B cell (primary cell): ENCODE data around the gene ATAD3B. TPM values are rescaled to one million over a fixed set of nuclear protein-coding genes. Genes with fewer than 3 reads are reported as not detected.

ENCODE experiments used
- ATAC-seq: fragments of 200-7000 bp; cut with Tn5 transposase; one replicate; pipeline ENCODE4 v1.10.0; 2021; ENCODE audit warnings: low read depth, mild to moderate bottlenecking, moderate number of reproducible peaks, moderate library complexity
- CTCF ChIA-PET: fragments of 350-600 bp; sonication (Branson Sonifier 250); formaldehyde crosslinking; loops from one replicate; lab custom pipeline; 2021; ENCODE audit warnings: antibody characterized with exemption, inconsistent platforms; lab: Charles Lee
- POLR2A ChIA-PET: fragments of 350-600 bp; sonication (Branson Sonifier 250); formaldehyde crosslinking; loops from one replicate; lab custom pipeline; 2021; ENCODE audit warnings: antibody characterized with exemption; lab: Charles Lee
- DNase-seq: peaks from one replicate; pipeline ENCODE4 v3.0.0; 2013
- H2AFZ ChIP-seq: 2 replicates; pipeline ENCODE4 v1.6.1; 2012; ENCODE audit warnings: mild to moderate bottlenecking, low read depth, low read length; ENCODE audit not compliant: insufficient read depth, poor library complexity, severe bottlenecking
- H3K27ac ChIP-seq, 2 donors: 1 replicate in 1 of 2; 2 replicates in 1 of 2; pipeline ENCODE4 v1.5.1; 2012 to 2013; ENCODE audit warnings: low read length in 2 of 2, mild to moderate bottlenecking in 2 of 2, moderate library complexity in 1 of 2
- H3K27me3 ChIP-seq, 4 experiments: fragments of 200-600 bp in 1 of 4; sonication (generic) in 1 of 4; replicated peaks in 1 of 4; 1 replicate in 2 of 4; 2 replicates in 2 of 4; pipeline versions ENCODE4 v1.6.1 to v1.7.0; 2013 to 2016; ENCODE audit warnings: low read length in 3 of 4, mild to moderate bottlenecking in 2 of 4, mixed read lengths in 1 of 4, moderate library complexity in 1 of 4; ENCODE audit not compliant: insufficient read depth in 4 of 4, control insufficient read depth in 3 of 4; ENCODE audit errors: control extremely low read depth in 1 of 4
- H3K36me3 ChIP-seq, 2 experiments: replicated peaks in 1 of 2; 1 replicate in 1 of 2; 2 replicates in 1 of 2; pipeline versions ENCODE4 v1.6.1 to v1.7.1; 2013; ENCODE audit warnings: low read length in 1 of 2; ENCODE audit not compliant: insufficient read depth in 2 of 2, control insufficient read depth in 1 of 2; ENCODE audit errors: control extremely low read depth in 1 of 2, extremely low read depth in 1 of 2
- H3K4me1 ChIP-seq, 2 donors: fragments of 200-600 bp in 1 of 2; sonication (generic) in 1 of 2; 1 replicate in 1 of 2; 2 replicates in 1 of 2; pipeline versions ENCODE4 v1.5.1 to v1.6.1; 2013 to 2017; ENCODE audit warnings: low read length in 2 of 2; ENCODE audit not compliant: control insufficient read depth in 2 of 2, insufficient read depth in 2 of 2
- H3K4me2 ChIP-seq: replicated peaks from 2 replicates; pipeline ENCODE3; 2012; ENCODE audit warnings: mild to moderate bottlenecking, low read depth, low read length; ENCODE audit not compliant: poor library complexity, severe bottlenecking
- H3K4me3 ChIP-seq, 5 experiments: fragments of 200-600 bp in 1 of 5; sonication (generic) in 1 of 5; 1 replicate in 3 of 5; 2 replicates in 2 of 5; pipeline versions ENCODE4 v1.5.1 to v1.7.0; 2011 to 2016; ENCODE audit warnings: low read length in 4 of 5, mild to moderate bottlenecking in 4 of 5, low read depth in 2 of 5, control low read depth in 1 of 5, moderate library complexity in 1 of 5; ENCODE audit not compliant: insufficient read depth in 1 of 5; ENCODE audit errors: control extremely low read depth in 1 of 5, extremely low read depth in 1 of 5
- H3K79me2 ChIP-seq: fragments of 200-600 bp; sonication (generic); one replicate; pipeline ENCODE4 v1.6.0; 2016; ENCODE audit warnings: low read length; ENCODE audit not compliant: control insufficient read depth, insufficient read depth
- H3K9ac ChIP-seq: fragments of 200-600 bp; sonication (generic); 2 replicates; pipeline ENCODE4 v1.6.1; 2017; ENCODE audit warnings: mild to moderate bottlenecking, low read length, moderate library complexity
- H3K9me3 ChIP-seq, 3 donors: one replicate each; pipeline versions ENCODE4 v1.6.1 to v1.7.1; 2013; ENCODE audit warnings: low read length in 2 of 3; ENCODE audit not compliant: control insufficient read depth in 2 of 3, insufficient read depth in 1 of 3; ENCODE audit errors: control extremely low read depth in 1 of 3
- H4K20me1 ChIP-seq: 2 replicates; pipeline ENCODE4 v1.6.0; 2012; ENCODE audit warnings: mild to moderate bottlenecking, low read length; ENCODE audit not compliant: insufficient read depth, control insufficient read depth, poor library complexity, severe bottlenecking
- H3K27ac Mint-ChIP-seq: one replicate; pipeline ENCODE4 v1.8.0; 2021; ENCODE audit warnings: mixed read lengths
- H3K27me3 Mint-ChIP-seq: one replicate; pipeline ENCODE4 v1.8.0; 2021; ENCODE audit warnings: mixed read lengths
- H3K4me1 Mint-ChIP-seq: one replicate; pipeline ENCODE4 v1.8.0; 2021; ENCODE audit warnings: mixed read lengths
- H3K4me3 Mint-ChIP-seq: one replicate; pipeline ENCODE4 v1.8.0; 2021; ENCODE audit warnings: mixed read lengths
- H3K9me3 Mint-ChIP-seq: one replicate; pipeline ENCODE4 v1.8.0; 2022; ENCODE audit warnings: mixed read lengths; ENCODE audit not compliant: insufficient read depth
- EZH2 ChIP-seq: IDR thresholded peaks from 2 replicates; pipeline ENCODE4 v1.6.1; 2012; ENCODE audit warnings: borderline replicate concordance, low read depth, mild to moderate bottlenecking, moderate library complexity, low read length; ENCODE audit not compliant: insufficient read depth, poor library complexity, severe bottlenecking
- WGBS: methylation state at CpG from one replicate; pipeline ENCODE4 v1.1.5; 2013; ENCODE audit warnings: missing lambda C conversion rate; ENCODE audit not compliant: insufficient coverage; 5-methylcytosine and 5-hydroxymethylcytosine counted together
- intact Hi-C: fragments of 100-400 bp; cut with micrococcal nuclease; formaldehyde crosslinking; loops from one replicate; pipeline ENCODE4 v1.10.0; 2022
- polyA plus RNA-seq: library from polyadenylated mRNA; depleted of rRNA; stranded (reverse); fragments of >200 nt; gene quantifications from 2 replicates; pipeline ENCODE4 v1.2.3, GENCODE V29; 2012
- total RNA-seq, 2 donors: library from RNA; stranded (reverse); fragments of 120-200 nt in 1 of 2; gene quantifications; 1 replicate in 1 of 2; 2 replicates in 1 of 2; pipeline versions ENCODE4 v1.2.3 to v1.2.4, GENCODE V29; 2013 to 2022
- TF ChIP-seq, protein P1 (sequence below): fragments of 200-600 bp; IDR thresholded peaks from one replicate; pipeline ENCODE4 v1.8.0; 2022; ENCODE audit warnings: antibody characterized with exemption, mild to moderate bottlenecking

ATAD3B gene
- total and polyA plus RNA-seq, 2 donors (not counting 1 experiment from before 2014, with no cell fraction given) = 50.9 to 51.5 TPM

DNA sequence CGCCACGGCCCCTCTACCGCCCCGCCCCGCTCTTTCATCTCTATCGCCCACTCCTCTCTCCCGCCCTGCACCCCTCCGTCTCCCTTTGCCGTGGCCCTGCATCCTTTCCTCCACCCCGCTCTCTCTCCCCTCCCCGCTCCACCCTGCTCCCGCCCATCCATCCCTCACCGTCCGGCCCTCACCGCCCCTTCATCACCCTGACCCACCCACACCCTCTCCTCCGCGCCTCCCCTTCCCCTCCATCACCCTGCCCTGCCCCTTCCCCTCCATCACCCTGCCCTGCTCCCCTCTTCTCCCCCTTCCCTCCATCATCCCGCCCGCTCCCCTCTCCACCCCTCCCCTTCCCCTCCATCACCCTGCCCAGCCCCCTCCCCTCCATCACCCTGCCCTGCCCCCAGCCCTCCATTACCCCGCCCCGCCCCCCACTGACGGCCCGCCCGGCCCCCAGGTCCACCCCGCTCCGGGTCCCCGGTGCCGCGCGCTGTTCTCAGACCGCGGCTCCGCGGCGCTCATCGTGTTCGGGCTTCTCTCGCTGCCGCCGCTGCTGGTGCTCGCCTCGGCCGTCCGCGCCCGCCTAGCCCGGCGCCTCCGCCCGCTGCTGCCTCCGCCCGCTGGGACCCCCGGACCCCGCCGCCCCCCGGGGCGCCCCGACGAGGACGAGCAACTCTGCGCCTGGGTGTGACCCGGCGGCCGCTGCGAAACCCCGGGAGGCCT lies 44.3 kb upstream of the ATAD3B start:
- H3K27ac Mint-ChIP-seq = no peak overlapping the region
- DNase-seq (peak; percentile 23), ATAC-seq (peak; percentile 28)
- H3K4me3 Mint-ChIP-seq = no peak overlapping the region
- Histone ChIP-seq H3K27me3 (peaks cover 0 to 34% (median 5%) of the 10 kb centered on the region in 4 experiments), H3K36me3 (no peaks in the 10 kb centered on the region), H3K9ac (no peak overlapping the region), H3K9me3 (peaks cover 0 to 3% (median 0%) of the 10 kb centered on the region in 3 donors), H3K4me2 (peak overlapping the region; percentile 67), H3K27ac (no peak overlapping the region), H2AFZ (no peak overlapping the region), H3K79me2 (no peaks in the 10 kb centered on the region), H3K4me1 (peaks cover 0 to 3% of the 10 kb centered on the region in 2 donors), H3K4me3 (no peak overlapping the region), H4K20me1 (no peaks in the 10 kb centered on the region)
- WGBS = 10% methylated on average over 57 of the region's 66 CpGs
- H3K27me3 Mint-ChIP-seq = peaks cover 36% of the 10 kb centered on the region
- peaks cover 3% of the 10 kb centered on the region for H3K4me1 Mint-ChIP-seq
- no peaks in the 10 kb centered on the region for H3K9me3 Mint-ChIP-seq
- CTCF ChIA-PET = interaction anchor here (2.3 kb wide), 1 partner anchor 14 kb away, joined by 9 read pairs; no protein-coding TSS in a partner anchor
- POLR2A ChIA-PET = no interaction called here
- no peak for TF ChIP-seq EZH2
- TF ChIP-seq, protein P1, sequence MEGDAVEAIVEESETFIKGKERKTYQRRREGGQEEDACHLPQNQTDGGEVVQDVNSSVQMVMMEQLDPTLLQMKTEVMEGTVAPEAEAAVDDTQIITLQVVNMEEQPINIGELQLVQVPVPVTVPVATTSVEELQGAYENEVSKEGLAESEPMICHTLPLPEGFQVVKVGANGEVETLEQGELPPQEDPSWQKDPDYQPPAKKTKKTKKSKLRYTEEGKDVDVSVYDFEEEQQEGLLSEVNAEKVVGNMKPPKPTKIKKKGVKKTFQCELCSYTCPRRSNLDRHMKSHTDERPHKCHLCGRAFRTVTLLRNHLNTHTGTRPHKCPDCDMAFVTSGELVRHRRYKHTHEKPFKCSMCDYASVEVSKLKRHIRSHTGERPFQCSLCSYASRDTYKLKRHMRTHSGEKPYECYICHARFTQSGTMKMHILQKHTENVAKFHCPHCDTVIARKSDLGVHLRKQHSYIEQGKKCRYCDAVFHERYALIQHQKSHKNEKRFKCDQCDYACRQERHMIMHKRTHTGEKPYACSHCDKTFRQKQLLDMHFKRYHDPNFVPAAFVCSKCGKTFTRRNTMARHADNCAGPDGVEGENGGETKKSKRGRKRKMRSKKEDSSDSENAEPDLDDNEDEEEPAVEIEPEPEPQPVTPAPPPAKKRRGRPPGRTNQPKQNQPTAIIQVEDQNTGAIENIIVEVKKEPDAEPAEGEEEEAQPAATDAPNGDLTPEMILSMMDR = no peak
- intact Hi-C loops = no loop called here

DNA sequence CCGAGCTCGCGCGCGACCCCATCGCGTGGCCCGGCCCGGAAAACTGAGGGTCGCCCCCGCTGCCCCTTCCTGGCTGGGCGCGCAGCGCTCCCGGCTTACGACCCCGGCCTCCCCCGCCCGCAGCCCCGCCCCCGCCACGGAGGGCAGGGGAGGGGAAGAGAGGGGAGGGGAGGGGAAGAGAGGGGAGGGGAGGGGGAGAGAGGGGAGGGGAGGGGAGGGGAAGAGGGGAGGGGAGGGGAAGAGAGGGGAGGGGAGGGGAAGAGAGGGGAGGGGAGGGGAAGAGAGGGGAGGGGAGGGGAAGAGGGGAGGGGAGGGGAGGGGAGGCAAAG lies 43.8 kb upstream of the ATAD3B start:
- H3K4me1 ChIP-seq = peaks cover 0 to 3% of the 10 kb centered on the region in 2 donors
- no peaks in the 10 kb centered on the region for H4K20me1 ChIP-seq
- peaks cover 0 to 3% (median 0%) of the 10 kb centered on the region in 3 donors for H3K9me3 ChIP-seq
- H3K79me2 ChIP-seq = no peaks in the 10 kb centered on the region
- H3K27me3 Mint-ChIP-seq = peaks cover 34% of the 10 kb centered on the region
- intact Hi-C loops = no loop called here
- no peak overlapping the region for H3K4me3 Mint-ChIP-seq
- no peak overlapping the region for H3K4me3 ChIP-seq
- no peaks in the 10 kb centered on the region for H3K9me3 Mint-ChIP-seq
- TF ChIP-seq EZH2 = no peak
- TF ChIP-seq, protein P1 = no peak
- POLR2A ChIA-PET = no interaction called here
- H3K36me3 ChIP-seq = no peaks in the 10 kb centered on the region
- no peak overlapping the region for H3K27ac ChIP-seq
- ATAC-seq = no peak
- CTCF ChIA-PET = interaction anchor here (2.3 kb wide), 1 partner anchor 13 kb away, joined by 9 read pairs; no protein-coding TSS in a partner anchor
- no peak overlapping the region for H3K9ac ChIP-seq
- H3K27ac Mint-ChIP-seq = no peak overlapping the region
- peak overlapping the region; percentile 67 for H3K4me2 ChIP-seq
- WGBS = 18% methylated on average over 7 of the region's 22 CpGs
- DNase-seq = no peak
- peaks cover 3% of the 10 kb centered on the region for H3K4me1 Mint-ChIP-seq
- H3K27me3 ChIP-seq = peaks cover 0 to 34% (median 5%) of the 10 kb centered on the region in 4 experiments
- no peak overlapping the region for H2AFZ ChIP-seq
